Right atrium auricular region (tissue), 2 donors: Measurements from ENCODE around the gene EEF1A1. TPM values are rescaled to one million over a fixed set of nuclear protein-coding genes. Genes with fewer than 3 reads are reported as not detected.

ENCODE experiments used
- DNase-seq: peaks from one replicate; pipeline ENCODE4 v3.0.0-alpha.2; 2019; ENCODE audit warnings: low spot score
- H3K27ac ChIP-seq, 2 donors: fragments of 200-600 bp; sonication (generic); 1 replicate in 1 of 2; 2 replicates in 1 of 2; pipeline ENCODE4 v1.5.1; 2016 to 2019
- H3K27me3 ChIP-seq, 2 donors: fragments of 200-600 bp; sonication (generic); one replicate each; pipeline versions ENCODE4 v1.5.1 to v1.6.0; 2017 to 2019
- H3K36me3 ChIP-seq: fragments of 200-600 bp; sonication (generic); one replicate; pipeline ENCODE4 v1.5.1; 2016
- H3K4me1 ChIP-seq, 2 donors: fragments of 200-600 bp; sonication (generic); one replicate each; pipeline versions ENCODE4 v1.5.1 to v1.6.0; 2017 to 2019
- H3K4me3 ChIP-seq, 2 donors: fragments of 200-600 bp; sonication (generic); 1 replicate in 1 of 2; 2 replicates in 1 of 2; pipeline ENCODE4 v1.5.1; 2017 to 2019; ENCODE audit warnings: mild to moderate bottlenecking in 1 of 2, moderate library complexity in 1 of 2
- H3K9me3 ChIP-seq, 2 donors: fragments of 200-600 bp; sonication (generic); one replicate each; pipeline ENCODE4 v1.5.1; 2019
- total RNA-seq, 2 donors: library from RNA; depleted of rRNA; stranded (reverse); fragments of >200 nt; gene quantifications; one replicate each; pipeline ENCODE4 v1.1.0, GENCODE V29; 2016
- TF ChIP-seq, protein P1 (sequence below), 2 donors: fragments of 200-600 bp; sonication (generic); IDR thresholded peaks; one replicate each; pipeline ENCODE4 v1.5.1; 2019; ENCODE audit warnings: antibody characterized with exemption in 2 of 2

Gene EEF1A1
- total RNA-seq, 2 donors from 2014 or later: 4,165 to 5,616 TPM

- TF ChIP-seq, protein P1, sequence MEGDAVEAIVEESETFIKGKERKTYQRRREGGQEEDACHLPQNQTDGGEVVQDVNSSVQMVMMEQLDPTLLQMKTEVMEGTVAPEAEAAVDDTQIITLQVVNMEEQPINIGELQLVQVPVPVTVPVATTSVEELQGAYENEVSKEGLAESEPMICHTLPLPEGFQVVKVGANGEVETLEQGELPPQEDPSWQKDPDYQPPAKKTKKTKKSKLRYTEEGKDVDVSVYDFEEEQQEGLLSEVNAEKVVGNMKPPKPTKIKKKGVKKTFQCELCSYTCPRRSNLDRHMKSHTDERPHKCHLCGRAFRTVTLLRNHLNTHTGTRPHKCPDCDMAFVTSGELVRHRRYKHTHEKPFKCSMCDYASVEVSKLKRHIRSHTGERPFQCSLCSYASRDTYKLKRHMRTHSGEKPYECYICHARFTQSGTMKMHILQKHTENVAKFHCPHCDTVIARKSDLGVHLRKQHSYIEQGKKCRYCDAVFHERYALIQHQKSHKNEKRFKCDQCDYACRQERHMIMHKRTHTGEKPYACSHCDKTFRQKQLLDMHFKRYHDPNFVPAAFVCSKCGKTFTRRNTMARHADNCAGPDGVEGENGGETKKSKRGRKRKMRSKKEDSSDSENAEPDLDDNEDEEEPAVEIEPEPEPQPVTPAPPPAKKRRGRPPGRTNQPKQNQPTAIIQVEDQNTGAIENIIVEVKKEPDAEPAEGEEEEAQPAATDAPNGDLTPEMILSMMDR (IDR thresholded peaks at IDR 0.05): no peak
These were observed 17.6 kb downstream of the EEF1A1 start for GRCh38 chr6:73503027-73503772.

DNA sequence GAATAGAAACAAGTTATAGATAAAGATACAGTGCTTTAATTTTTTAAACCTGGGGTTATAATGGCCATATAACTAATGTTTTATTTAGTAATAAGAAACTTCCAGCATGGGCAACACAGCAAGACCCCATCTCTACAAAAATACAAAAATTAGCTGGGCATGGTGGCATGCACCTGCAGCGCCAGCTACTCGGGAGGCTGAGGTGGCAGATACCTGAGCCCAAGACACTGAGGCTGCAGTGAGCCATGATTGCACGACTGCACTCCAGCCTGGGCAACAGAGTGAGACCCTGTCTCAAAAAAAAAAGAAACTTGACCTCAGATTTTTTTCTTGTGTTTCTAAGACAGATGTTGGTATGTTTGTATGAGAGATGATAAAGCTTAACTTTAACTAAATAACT, 22.9 kb downstream of the EEF1A1 start:
- no peak overlapping the region for H3K27ac ChIP-seq
- peaks cover 71% of the 10 kb centered on the region for H3K36me3 ChIP-seq

More at GRCh38 chr6:73503027-73503772, 17.6 kb downstream of the EEF1A1 start:
- no peaks in the 10 kb centered on the region for H3K9me3 ChIP-seq
- no peak for DNase-seq
- no peak overlapping the region for H3K27ac ChIP-seq
- no peak overlapping the region for H3K4me3 ChIP-seq
- peaks cover 55% of the 10 kb centered on the region for H3K36me3 ChIP-seq
- H3K4me1 ChIP-seq: no peaks in the 10 kb centered on the region
- no peaks in the 10 kb centered on the region for H3K27me3 ChIP-seq

GRCh38 chr6:73491377-73491776, 29.5 kb downstream of the EEF1A1 start:
- TF ChIP-seq, protein P1 (IDR thresholded peaks at IDR 0.05): no peak
- Histone ChIP-seq H3K4me1 (no peaks in the 10 kb centered on the region), H3K4me3 (no peak overlapping the region), H3K27ac (no peak overlapping the region), H3K9me3 (no peaks in the 10 kb centered on the region), H3K27me3 (no peaks in the 10 kb centered on the region), H3K36me3 (peaks cover 48% of the 10 kb centered on the region)
- DNase-seq: no peak

More for the DNA sequence above, 22.9 kb downstream of the EEF1A1 start:
- Histone ChIP-seq H3K4me3 (no peak overlapping the region), H3K9me3 (no peaks in the 10 kb centered on the region), H3K4me1 (no peaks in the 10 kb centered on the region), H3K27me3 (no peaks in the 10 kb centered on the region)
- TF ChIP-seq, protein P1 (IDR thresholded peaks at IDR 0.05): no peak
- DNase-seq: no peak

GRCh38 chr6:73487473-73487872, 33.4 kb downstream of the EEF1A1 start:
- TF ChIP-seq, protein P1 (IDR thresholded peaks at IDR 0.05): no peak

GRCh38 chr6:73484438-73484837, 36.4 kb downstream of the EEF1A1 start:
- TF ChIP-seq, protein P1 (IDR thresholded peaks at IDR 0.05): no peak
- Histone ChIP-seq H3K4me1 (no peaks in the 10 kb centered on the region), H3K27ac (no peak overlapping the region), H3K4me3 (no peak overlapping the region), H3K9me3 (no peaks in the 10 kb centered on the region), H3K27me3 (no peaks in the 10 kb centered on the region), H3K36me3 (peaks cover 94% of the 10 kb centered on the region)
- DNase-seq: no peak

More at GRCh38 chr6:73487473-73487872, 33.4 kb downstream of the EEF1A1 start:
- Histone ChIP-seq H3K4me3 (no peak overlapping the region), H3K4me1 (no peaks in the 10 kb centered on the region), H3K27ac (no peak overlapping the region), H3K27me3 (no peaks in the 10 kb centered on the region), H3K36me3 (peaks cover 69% of the 10 kb centered on the region), H3K9me3 (no peaks in the 10 kb centered on the region)
- no peak for DNase-seq
